HCT116 (cell line): ENCODE data around the gene CHMP2A.

Experiments used
- CEBPB ChIP-seq: IDR thresholded peaks from 2 replicates; pipeline ENCODE4 v1.6.1; 2012; ENCODE audit warnings: low read depth
- EZH2phosphoT487 ChIP-seq: fragments of 200-600 bp; IDR thresholded peaks from 2 replicates; pipeline ENCODE4 v1.6.1; 2018; ENCODE audit warnings: antibody characterized with exemption, borderline replicate concordance
- POLR2A ChIP-seq: IDR thresholded peaks from 2 replicates; pipeline ENCODE4 v1.7.0; 2011; ENCODE audit warnings: borderline replicate concordance; ENCODE audit not compliant: insufficient read depth, insufficient read length; ENCODE audit errors: extremely low read depth
- POLR2AphosphoS5 ChIP-seq: IDR thresholded peaks from 2 replicates; pipeline ENCODE4 v1.6.1; 2011; ENCODE audit warnings: mild to moderate bottlenecking, low read depth, low read length, moderate library complexity
- SIN3A ChIP-seq: IDR thresholded peaks from 2 replicates; pipeline ENCODE4 v1.6.1; 2012; ENCODE audit warnings: low read depth
- SP1 ChIP-seq: IDR thresholded peaks from 2 replicates; pipeline ENCODE4 v1.6.1; 2012; ENCODE audit warnings: low read depth
- ZFX ChIP-seq: fragments of 450-650 bp; IDR thresholded peaks from 2 replicates; pipeline ENCODE4 v1.6.1; 2017
- TF ChIP-seq, protein P1 (sequence below): IDR thresholded peaks from 2 replicates; pipeline ENCODE4 v1.6.1; 2012
- TF ChIP-seq, protein P2 (sequence below): IDR thresholded peaks from 2 replicates; pipeline ENCODE4 v1.6.1; 2012; ENCODE audit warnings: low read depth
- TF ChIP-seq, protein P3 (sequence below), 3 experiments: fragments of 200-600 bp in 1 of 3; sonication (generic) in 1 of 3; IDR thresholded peaks in 2 of 3; conservative IDR thresholded peaks in 1 of 3; 2 replicates each; pipeline ENCODE4 v1.5.1; 2012 to 2017; ENCODE audit warnings: low read depth in 2 of 3, low read length in 2 of 3, antibody characterized with exemption in 1 of 3, borderline replicate concordance in 1 of 3, control low read depth in 1 of 3, mild to moderate bottlenecking in 1 of 3, mixed read lengths in 1 of 3, mixed run types in 1 of 3, moderate library complexity in 1 of 3; ENCODE audit not compliant: insufficient read depth in 1 of 3

DNA sequence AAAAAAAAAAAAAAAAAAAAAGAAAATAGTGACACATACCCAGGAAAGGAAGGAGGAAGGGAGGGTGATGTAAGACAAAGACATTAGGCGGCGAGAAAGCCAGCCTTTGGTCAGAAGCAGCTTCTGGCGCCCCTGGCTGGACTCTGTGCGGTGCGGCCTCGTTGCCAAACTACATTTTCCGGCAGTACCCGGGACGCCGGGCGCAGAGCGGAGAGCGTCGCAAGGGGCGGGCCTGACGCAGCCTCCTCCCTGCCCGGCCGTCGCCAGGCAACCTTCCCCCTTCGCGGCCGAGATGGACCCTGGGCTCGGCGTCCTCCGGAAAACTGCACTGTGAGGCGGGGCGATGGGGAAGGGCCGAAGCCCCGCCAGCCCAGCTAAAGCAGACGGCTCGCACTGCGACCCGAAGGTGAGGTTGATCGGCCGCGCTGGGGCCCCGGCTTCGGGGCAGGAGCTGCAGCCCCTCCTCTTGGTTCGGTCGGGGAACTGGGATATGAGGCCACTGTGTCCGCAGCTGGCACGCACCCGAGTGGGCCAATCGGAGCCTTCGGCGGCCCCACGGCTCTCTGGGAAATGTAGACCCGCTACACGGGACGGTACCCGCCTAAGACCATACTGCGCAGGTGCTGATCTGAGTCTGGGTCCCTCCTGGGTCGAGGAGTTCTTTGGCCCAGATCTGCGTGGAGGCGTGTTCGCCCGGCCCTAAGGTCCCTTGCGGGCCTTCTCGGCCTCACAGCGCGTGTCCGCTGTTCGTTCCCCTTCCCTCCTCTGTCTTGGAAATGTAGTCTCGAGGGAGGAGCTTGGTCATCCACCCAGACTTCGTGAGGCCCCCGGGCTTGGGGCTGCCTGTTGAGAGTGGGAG lies 20.5 kb upstream of the CHMP2A start:
- peak; percentile 94 for TF ChIP-seq POLR2AphosphoS5
- TF ChIP-seq, protein P1, sequence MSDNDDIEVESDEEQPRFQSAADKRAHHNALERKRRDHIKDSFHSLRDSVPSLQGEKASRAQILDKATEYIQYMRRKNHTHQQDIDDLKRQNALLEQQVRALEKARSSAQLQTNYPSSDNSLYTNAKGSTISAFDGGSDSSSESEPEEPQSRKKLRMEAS: no peak; the same call in 1 of the 2 replicates
- TF ChIP-seq SP1: peak; percentile 80
- no peak for TF ChIP-seq EZH2phosphoT487
- TF ChIP-seq, protein P2, sequence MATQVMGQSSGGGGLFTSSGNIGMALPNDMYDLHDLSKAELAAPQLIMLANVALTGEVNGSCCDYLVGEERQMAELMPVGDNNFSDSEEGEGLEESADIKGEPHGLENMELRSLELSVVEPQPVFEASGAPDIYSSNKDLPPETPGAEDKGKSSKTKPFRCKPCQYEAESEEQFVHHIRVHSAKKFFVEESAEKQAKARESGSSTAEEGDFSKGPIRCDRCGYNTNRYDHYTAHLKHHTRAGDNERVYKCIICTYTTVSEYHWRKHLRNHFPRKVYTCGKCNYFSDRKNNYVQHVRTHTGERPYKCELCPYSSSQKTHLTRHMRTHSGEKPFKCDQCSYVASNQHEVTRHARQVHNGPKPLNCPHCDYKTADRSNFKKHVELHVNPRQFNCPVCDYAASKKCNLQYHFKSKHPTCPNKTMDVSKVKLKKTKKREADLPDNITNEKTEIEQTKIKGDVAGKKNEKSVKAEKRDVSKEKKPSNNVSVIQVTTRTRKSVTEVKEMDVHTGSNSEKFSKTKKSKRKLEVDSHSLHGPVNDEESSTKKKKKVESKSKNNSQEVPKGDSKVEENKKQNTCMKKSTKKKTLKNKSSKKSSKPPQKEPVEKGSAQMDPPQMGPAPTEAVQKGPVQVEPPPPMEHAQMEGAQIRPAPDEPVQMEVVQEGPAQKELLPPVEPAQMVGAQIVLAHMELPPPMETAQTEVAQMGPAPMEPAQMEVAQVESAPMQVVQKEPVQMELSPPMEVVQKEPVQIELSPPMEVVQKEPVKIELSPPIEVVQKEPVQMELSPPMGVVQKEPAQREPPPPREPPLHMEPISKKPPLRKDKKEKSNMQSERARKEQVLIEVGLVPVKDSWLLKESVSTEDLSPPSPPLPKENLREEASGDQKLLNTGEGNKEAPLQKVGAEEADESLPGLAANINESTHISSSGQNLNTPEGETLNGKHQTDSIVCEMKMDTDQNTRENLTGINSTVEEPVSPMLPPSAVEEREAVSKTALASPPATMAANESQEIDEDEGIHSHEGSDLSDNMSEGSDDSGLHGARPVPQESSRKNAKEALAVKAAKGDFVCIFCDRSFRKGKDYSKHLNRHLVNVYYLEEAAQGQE: no peak
- TF ChIP-seq, protein P3, sequence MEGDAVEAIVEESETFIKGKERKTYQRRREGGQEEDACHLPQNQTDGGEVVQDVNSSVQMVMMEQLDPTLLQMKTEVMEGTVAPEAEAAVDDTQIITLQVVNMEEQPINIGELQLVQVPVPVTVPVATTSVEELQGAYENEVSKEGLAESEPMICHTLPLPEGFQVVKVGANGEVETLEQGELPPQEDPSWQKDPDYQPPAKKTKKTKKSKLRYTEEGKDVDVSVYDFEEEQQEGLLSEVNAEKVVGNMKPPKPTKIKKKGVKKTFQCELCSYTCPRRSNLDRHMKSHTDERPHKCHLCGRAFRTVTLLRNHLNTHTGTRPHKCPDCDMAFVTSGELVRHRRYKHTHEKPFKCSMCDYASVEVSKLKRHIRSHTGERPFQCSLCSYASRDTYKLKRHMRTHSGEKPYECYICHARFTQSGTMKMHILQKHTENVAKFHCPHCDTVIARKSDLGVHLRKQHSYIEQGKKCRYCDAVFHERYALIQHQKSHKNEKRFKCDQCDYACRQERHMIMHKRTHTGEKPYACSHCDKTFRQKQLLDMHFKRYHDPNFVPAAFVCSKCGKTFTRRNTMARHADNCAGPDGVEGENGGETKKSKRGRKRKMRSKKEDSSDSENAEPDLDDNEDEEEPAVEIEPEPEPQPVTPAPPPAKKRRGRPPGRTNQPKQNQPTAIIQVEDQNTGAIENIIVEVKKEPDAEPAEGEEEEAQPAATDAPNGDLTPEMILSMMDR (IDR thresholded peaks at IDR 0.05 in 2 of 3, conservative IDR thresholded peaks at IDR 0.05 in 1 of 3; ENCODE audit: borderline replicate concordance in 1 of 3, insufficient read depth in 1 of 3, low read depth in 2 of 3, low read length in 2 of 3): no peak
- no peak for TF ChIP-seq CEBPB
- peak; percentile 26; the same call in 1 of the 2 replicates for TF ChIP-seq SIN3A
- TF ChIP-seq POLR2A: peak; percentile 87
- TF ChIP-seq ZFX: peak; percentile 60; the same call in 1 of the 2 replicates
